Stimulated activated CD8-positive, alpha-beta memory T cell treated with anti-CD3 and anti-CD28 coated beads, Interleukin-12 subunit alpha, Interleukin-12 subunit beta, amount 100 ng/mL, for 24 hours (primary cell): ENCODE data around the gene RNU1-1.
"Not testable (repeated sequence)": the region's sequence is repeated elsewhere in the genome, so short reads cannot be mapped to it uniquely, and the experiment has no call there.

Experiments
- DNase-seq: peaks from one replicate; pipeline ENCODE4 v3.0.0-alpha.2; 2020; ENCODE audit errors: extremely low read depth

Gene RNU1-1

GRCh38 chr1:16521679-16522078 lies 7.6 kb upstream of the RNU1-1 start:
- DNase-seq = not testable (repeated sequence)

GRCh38 chr1:16521288-16521583 lies 7.2 kb upstream of the RNU1-1 start:
- DNase-seq = no peak

GRCh38 chr1:16520435-16521287 lies 6.6 kb upstream of the RNU1-1 start:
- DNase-seq = not testable (repeated sequence)

- not testable (repeated sequence) for DNase-seq
Measured at GRCh38 chr1:16519255-16519951, 5.3 kb upstream of the RNU1-1 start.

- DNase-seq = not testable (repeated sequence)
Measured at GRCh38 chr1:16518913-16519254, 4.8 kb upstream of the RNU1-1 start.

- not testable (repeated sequence) for DNase-seq
Measured at GRCh38 chr1:16516694-16517410, 2.8 kb upstream of the RNU1-1 start.

GRCh38 chr1:16513412-16514106 lies 526 bp downstream of the RNU1-1 start:
- not testable (repeated sequence) for DNase-seq

GRCh38 chr1:16512624-16513411 lies 1.3 kb downstream of the RNU1-1 start:
- DNase-seq = not testable (repeated sequence)

- not testable (repeated sequence) for DNase-seq
Measured at GRCh38 chr1:16511926-16512325, 2.2 kb downstream of the RNU1-1 start.

GRCh38 chr1:16508861-16509445 lies 5.1 kb downstream of the RNU1-1 start:
- DNase-seq = not testable (repeated sequence)

GRCh38 chr1:16506364-16507136 lies 7.5 kb downstream of the RNU1-1 start:
- DNase-seq = not testable (repeated sequence)

- not testable (repeated sequence) for DNase-seq
Measured at GRCh38 chr1:16505870-16506269, 8.2 kb downstream of the RNU1-1 start.

GRCh38 chr1:16503494-16503893 lies 10.6 kb downstream of the RNU1-1 start:
- DNase-seq = no peak

- not testable (repeated sequence) for DNase-seq
Measured at GRCh38 chr1:16501446-16501845, 12.6 kb downstream of the RNU1-1 start.

- not testable (repeated sequence) for DNase-seq
Measured at GRCh38 chr1:16500975-16501374, 13.1 kb downstream of the RNU1-1 start.

GRCh38 chr1:16500466-16500865 lies 13.6 kb downstream of the RNU1-1 start:
- not testable (repeated sequence) for DNase-seq

- peak; percentile 52 for DNase-seq
Measured at GRCh38 chr1:16498573-16499413, 15.3 kb downstream of the RNU1-1 start.

- DNase-seq = not testable (repeated sequence)
Measured at GRCh38 chr1:16498047-16498446, 16.0 kb downstream of the RNU1-1 start.

- not testable (repeated sequence) for DNase-seq
Measured at GRCh38 chr1:16497474-16497904, 16.6 kb downstream of the RNU1-1 start.
